ENCODE data around the gene ATP2C1. TPM values are rescaled to one million over a fixed set of nuclear protein-coding genes. Genes with fewer than 3 reads are reported as not detected.
"Not testable (repeated sequence)": the region's sequence is repeated elsewhere in the genome, so short reads cannot be mapped to it uniquely, and the experiment has no call there.

The ATP2C1 gene
- total RNA-seq, 4 donors from 2014 or later = 25.1 to 41.7 (median 26.4) TPM

- Histone ChIP-seq H3K36me3 (peaks cover 7 to 58% of the 10 kb centered on the region in 2 donors), H3K4me3 (no peak overlapping the region), H3K9me3 (no peaks in the 10 kb centered on the region), H3K27me3 (no peaks in the 10 kb centered on the region), H3K4me1 (no peaks in the 10 kb centered on the region), H3K27ac (no peak overlapping the region)
- TF ChIP-seq POLR2A (IDR thresholded peaks at IDR 0.05) (no peak), CTCF (IDR thresholded peaks at IDR 0.05 in 4 of 5, conservative IDR thresholded peaks at IDR 0.05 in 1 of 5) (no peak)
- ATAC-seq = no peak
- in situ Hi-C loops (cut with MboI; ENCODE audit: low sequenced_read_pairs in 4 of 4) = no loop called here
- DNase-seq = no peak
- intact Hi-C loops (cut with DNase I; ENCODE audit: low total_unique reads) = no loop called here
Observed at GRCh38 chr3:130969621-130970020, 75.7 kb downstream of the ATP2C1 start.

- TF ChIP-seq CTCF (IDR thresholded peaks at IDR 0.05 in 4 of 5, conservative IDR thresholded peaks at IDR 0.05 in 1 of 5) (no peak), POLR2A (IDR thresholded peaks at IDR 0.05) (no peak)
- ATAC-seq (no peak), DNase-seq (no peak)
- no peak overlapping the region for H3K4me3 ChIP-seq
- no peak overlapping the region for H3K27ac ChIP-seq
- no peaks in the 10 kb centered on the region for H3K4me1 ChIP-seq
- H3K36me3 ChIP-seq = peaks cover 4 to 42% of the 10 kb centered on the region in 2 donors
- intact Hi-C loops (cut with DNase I; ENCODE audit: low total_unique reads) = no loop called here
- in situ Hi-C loops (cut with MboI; ENCODE audit: low sequenced_read_pairs in 4 of 4) = no loop called here
- H3K9me3 ChIP-seq = no peaks in the 10 kb centered on the region
- no peaks in the 10 kb centered on the region for H3K27me3 ChIP-seq
Observed at GRCh38 chr3:130971208-130971607, 77.3 kb downstream of the ATP2C1 start.

GRCh38 chr3:130972592-130972991 is 78.7 kb downstream of the ATP2C1 start:
- H3K27me3 ChIP-seq; H3K4me3 ChIP-seq; in situ Hi-C loops (cut with MboI; ENCODE audit: low sequenced_read_pairs in 4 of 4); DNase-seq; H3K9me3 ChIP-seq; H3K4me1 ChIP-seq; H3K27ac ChIP-seq; intact Hi-C loops (cut with DNase I; ENCODE audit: low total_unique reads); ATAC-seq: not testable (repeated sequence)
- H3K36me3 ChIP-seq = peaks cover 4 to 30% of the 10 kb centered on the region in 2 donors

GRCh38 chr3:130973406-130973805 is 79.5 kb downstream of the ATP2C1 start:
- Histone ChIP-seq H3K4me1 (no peaks in the 10 kb centered on the region), H3K27ac (no peak overlapping the region), H3K27me3 (no peaks in the 10 kb centered on the region), H3K9me3 (no peaks in the 10 kb centered on the region), H3K36me3 (peaks cover 4 to 24% of the 10 kb centered on the region in 2 donors), H3K4me3 (no peak overlapping the region)
- no peak for ATAC-seq
- in situ Hi-C loops (cut with MboI; ENCODE audit: low sequenced_read_pairs in 4 of 4) (no loop called here), intact Hi-C loops (cut with DNase I; ENCODE audit: low total_unique reads) (no loop called here)
- no peak for DNase-seq
- TF ChIP-seq CTCF (IDR thresholded peaks at IDR 0.05 in 4 of 5, conservative IDR thresholded peaks at IDR 0.05 in 1 of 5) = no peak
- no peak for TF ChIP-seq POLR2A (IDR thresholded peaks at IDR 0.05)

GRCh38 chr3:130974201-130974600 is 80.3 kb downstream of the ATP2C1 start:
- intact Hi-C loops (cut with DNase I; ENCODE audit: low total_unique reads) = no loop called here
- DNase-seq (no peak), ATAC-seq (no peak)
- Histone ChIP-seq H3K27ac (no peak overlapping the region), H3K9me3 (no peaks in the 10 kb centered on the region), H3K27me3 (no peaks in the 10 kb centered on the region), H3K4me3 (no peak overlapping the region), H3K4me1 (no peaks in the 10 kb centered on the region), H3K36me3 (peaks cover 3 to 18% of the 10 kb centered on the region in 2 donors)
- TF ChIP-seq CTCF (IDR thresholded peaks at IDR 0.05 in 4 of 5, conservative IDR thresholded peaks at IDR 0.05 in 1 of 5) (no peak), POLR2A (IDR thresholded peaks at IDR 0.05) (no peak)
- in situ Hi-C loops (cut with MboI; ENCODE audit: low sequenced_read_pairs in 4 of 4) = no loop called here

Data from gastrocnemius medialis (tissue), 4 donors.